HG02759 (cell line): ENCODE measurements around the gene CLIC5.

Experiments
- ATAC-seq: cut with Tn5 transposase; IDR thresholded peaks from one replicate; pipeline ENCODE4 v1.9.1; 2021; ENCODE audit warnings: mild to moderate bottlenecking, moderate library complexity; ENCODE audit not compliant: unreplicated experiment

CLIC5 gene

DNA sequence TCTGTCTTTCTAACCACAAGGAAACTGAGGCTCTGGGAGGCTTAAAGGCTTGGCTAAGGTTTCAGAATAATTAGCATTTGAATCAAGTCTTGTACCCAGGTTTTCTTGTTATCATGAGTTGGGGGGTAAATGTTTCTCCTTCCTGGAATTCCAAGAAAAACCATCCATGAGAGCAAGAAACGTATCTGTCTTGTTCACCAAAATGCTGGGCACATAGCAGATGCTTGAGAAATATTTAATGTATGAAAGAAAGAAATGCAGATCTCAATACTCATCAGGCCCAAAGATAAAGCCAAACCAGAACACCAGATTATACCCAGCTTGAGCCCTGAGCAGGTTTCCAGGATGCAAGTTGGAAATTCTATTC lies 164.6 kb downstream of the CLIC5 start:
- no peak for ATAC-seq

DNA sequence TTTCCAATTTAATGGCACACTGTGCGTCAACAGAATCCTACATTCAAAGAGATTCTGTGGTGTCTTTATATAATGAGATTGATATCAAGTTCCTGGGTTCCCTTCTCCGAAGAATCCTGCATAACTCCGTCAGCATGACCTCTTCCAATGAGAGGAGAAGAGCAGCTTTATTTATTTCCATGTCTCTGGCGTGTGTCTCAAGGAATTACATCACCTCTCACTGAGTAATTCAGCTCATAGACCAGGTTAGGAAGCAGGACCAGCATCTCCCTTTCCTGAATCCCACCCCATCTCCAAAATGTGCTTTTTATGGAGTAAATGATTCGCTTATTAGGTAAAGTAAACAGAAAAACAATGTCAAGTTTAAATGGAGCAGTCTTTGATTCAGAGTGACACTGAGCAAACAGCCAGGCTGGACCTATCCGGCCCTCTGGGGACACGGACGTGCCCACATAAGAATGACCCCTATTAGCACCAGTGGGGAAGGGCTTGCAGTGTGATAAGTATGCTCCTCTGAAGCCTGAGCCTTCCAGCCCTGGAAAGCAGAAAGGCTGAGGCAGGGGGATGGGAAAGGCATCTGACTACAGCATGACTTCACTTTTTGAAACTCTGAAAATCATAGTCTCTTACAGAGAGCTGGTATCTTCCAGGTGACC lies 165.2 kb downstream of the CLIC5 start:
- ATAC-seq, result no peak

DNA sequence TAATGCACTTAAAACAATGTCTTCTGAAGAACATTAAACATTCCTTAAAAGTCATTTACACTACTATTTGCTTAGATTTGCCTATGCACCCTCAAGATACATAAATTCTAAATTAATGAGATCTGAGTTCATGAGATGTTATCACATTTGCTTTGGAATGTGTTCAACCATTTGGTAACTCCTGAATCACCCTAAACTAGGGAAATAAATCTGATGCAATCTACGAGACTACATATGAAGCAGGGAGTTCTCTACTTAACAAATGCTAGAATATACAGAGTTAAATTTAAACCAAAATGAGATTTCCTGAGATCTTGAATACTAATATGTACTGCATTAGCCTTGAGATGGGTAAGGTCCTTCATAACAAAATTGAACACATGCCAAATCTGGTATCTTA lies 170.1 kb downstream of the CLIC5 start:
- ATAC-seq, result no peak

- no peak for ATAC-seq
Measured at GRCh38 chr6:45844986-45845385, 170.7 kb downstream of the CLIC5 start.

DNA sequence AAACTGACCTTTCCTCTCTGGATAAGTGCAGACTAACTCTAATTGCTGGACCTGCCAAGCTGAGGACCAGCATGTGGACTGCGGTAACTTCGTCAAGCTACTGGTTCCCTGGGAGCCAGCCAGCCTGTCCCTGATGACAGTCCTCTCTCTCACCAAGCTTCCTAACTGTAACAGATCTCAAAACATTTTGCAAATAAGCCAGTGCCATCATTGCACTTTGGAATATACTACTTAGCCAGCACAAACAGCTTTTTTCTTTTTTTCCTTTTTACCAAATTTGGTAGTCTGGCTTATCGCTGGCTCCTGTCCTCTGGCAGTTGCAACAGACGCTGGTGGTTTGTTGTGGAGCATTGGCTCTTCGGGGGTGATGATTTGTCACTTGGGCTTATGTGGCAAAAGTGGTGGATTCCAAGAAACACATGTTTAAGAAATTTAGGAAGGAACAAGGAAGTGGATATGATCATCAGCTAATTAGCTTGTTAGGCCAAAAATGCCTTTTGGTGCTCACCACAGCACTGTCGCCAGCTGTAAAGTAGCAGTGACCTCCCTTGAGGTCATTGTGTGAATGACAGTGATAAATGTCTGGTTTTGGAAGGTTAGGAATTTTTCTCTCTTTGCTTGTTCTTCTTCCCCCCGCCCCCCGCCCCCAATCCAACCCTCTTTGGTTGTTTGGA lies 171.7 kb downstream of the CLIC5 start:
- ATAC-seq, result no peak

- no peak for ATAC-seq
Measured at GRCh38 chr6:45841062-45841461, 174.6 kb downstream of the CLIC5 start.

GRCh38 chr6:45838996-45839395 lies 176.7 kb downstream of the CLIC5 start:
- ATAC-seq, result no peak

DNA sequence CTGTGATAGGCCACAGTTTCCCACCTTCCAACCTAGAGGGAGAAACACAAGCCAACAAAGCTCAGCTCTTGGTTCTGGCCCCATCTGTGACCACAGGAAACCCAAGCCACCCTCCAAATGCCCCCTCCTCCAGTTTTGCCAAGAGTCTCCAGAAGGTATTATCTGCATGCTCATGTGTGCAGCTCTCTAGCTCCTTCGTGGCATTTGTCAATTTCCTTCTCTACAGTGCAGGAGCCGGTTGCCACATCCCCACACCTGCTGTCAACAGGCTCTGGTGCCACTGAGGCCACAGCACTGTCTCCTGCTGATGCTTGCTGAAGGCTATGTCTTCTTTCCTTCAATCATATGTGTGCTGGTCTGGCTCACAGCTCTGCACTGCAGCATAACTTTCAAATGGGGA lies 177.2 kb downstream of the CLIC5 start:
- no peak for ATAC-seq

GRCh38 chr6:45837541-45838200 lies 178.0 kb downstream of the CLIC5 start:
- no peak for ATAC-seq

DNA sequence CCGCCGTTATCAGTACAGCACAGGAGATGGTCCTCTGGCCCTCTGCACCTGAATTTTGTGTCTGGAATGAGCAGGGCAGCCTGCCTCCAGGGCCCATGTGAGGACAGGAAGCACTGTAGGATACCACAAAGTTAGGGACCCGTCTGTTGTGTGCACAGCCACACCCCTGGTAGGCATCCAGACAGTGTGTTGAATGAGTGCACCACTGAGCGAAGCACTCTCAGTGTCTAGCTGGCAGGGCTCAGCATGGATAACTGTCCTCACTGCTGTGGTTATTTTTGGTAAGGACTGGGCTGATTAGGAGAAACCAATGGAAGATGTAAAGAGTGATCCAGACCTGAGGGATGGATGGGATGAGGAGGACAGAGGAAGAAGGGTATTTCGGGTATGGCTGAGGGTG lies 178.7 kb downstream of the CLIC5 start:
- no peak for ATAC-seq

DNA sequence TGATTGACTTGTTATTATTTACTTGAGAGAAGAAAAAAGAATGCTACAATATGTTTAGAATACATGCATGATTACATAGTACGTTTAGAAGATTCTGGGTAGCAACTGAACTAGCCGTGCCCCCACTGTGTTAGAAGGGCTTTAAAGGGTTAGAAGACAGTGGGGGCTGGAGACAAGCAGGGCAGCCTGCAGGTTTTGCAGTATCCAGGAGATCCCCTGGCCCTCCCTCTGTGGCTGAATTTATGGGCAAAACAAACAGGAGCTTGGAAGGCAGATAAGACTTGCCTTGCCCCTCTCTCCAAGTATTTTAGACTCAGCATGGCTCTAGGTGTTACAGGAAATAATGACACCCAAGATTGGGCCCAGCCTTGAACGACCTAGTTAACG lies 179.2 kb downstream of the CLIC5 start:
- ATAC-seq, result no peak

GRCh38 chr6:45835721-45836437 lies 179.8 kb downstream of the CLIC5 start:
- no peak for ATAC-seq

DNA sequence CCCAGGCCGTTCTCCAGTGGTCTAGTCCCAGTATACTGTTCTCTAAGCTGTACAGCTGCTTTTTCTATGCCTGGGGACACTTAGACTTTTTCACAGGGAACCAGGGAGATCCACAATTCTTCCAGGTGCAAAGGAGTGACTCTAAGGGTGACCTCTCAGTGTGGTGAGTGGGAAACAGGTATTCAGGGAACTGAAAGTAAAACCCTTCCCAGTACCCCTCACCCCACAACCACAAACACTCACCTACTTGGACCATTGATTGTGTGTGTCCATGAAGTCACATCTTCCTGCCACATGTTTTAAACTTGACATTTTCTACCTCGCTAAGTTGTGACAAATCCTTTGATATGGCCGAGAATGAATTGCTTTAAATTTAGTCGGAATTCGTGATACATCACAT lies 183.6 kb downstream of the CLIC5 start:
- ATAC-seq, result no peak
